Measurements from ENCODE around the gene CEMIP.

DNA sequence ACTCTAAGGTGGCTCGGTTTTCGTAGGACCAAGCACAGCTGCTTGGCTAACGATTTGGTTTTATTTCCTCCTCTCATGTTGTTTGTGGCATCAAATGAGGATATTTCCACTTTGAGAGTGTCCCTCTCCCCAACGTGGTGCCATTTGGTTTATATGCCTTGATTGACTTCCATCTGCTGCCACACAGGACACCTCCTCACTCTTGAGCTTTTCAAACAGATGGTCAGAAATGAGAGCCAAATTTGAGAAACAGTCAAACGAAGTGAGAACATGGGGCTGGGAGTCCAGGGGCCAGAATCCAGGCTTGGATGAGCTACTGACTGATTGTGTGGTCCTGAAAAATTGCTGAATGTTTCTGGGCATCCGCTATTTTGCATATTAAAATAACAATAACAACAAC, 43.5 kb downstream of the CEMIP start:
- TF ChIP-seq, protein P1, sequence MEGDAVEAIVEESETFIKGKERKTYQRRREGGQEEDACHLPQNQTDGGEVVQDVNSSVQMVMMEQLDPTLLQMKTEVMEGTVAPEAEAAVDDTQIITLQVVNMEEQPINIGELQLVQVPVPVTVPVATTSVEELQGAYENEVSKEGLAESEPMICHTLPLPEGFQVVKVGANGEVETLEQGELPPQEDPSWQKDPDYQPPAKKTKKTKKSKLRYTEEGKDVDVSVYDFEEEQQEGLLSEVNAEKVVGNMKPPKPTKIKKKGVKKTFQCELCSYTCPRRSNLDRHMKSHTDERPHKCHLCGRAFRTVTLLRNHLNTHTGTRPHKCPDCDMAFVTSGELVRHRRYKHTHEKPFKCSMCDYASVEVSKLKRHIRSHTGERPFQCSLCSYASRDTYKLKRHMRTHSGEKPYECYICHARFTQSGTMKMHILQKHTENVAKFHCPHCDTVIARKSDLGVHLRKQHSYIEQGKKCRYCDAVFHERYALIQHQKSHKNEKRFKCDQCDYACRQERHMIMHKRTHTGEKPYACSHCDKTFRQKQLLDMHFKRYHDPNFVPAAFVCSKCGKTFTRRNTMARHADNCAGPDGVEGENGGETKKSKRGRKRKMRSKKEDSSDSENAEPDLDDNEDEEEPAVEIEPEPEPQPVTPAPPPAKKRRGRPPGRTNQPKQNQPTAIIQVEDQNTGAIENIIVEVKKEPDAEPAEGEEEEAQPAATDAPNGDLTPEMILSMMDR (IDR thresholded peaks at IDR 0.05 in 4 of 5, conservative IDR thresholded peaks at IDR 0.05 in 1 of 5), result no peak
- TF ChIP-seq POLR2A (IDR thresholded peaks at IDR 0.05), result no peak
